ENCODE results near the gene PRDX6. TPM values are rescaled to one million over a fixed set of nuclear protein-coding genes. Genes with fewer than 3 reads are reported as not detected.
"Not testable (repeated sequence)": the region's sequence is repeated elsewhere in the genome, so short reads cannot be mapped to it uniquely, and the experiment has no call there.

Gene PRDX6
- total RNA-seq, 1 donor from 2014 or later, result 201 TPM

GRCh38 chr1:173470608-173471007 lies 6.5 kb upstream of the PRDX6 start:
- no peaks in the 10 kb centered on the region for H3K27me3 ChIP-seq
- DNase-seq, result no peak
- intact Hi-C loops (cut with DNase I), result no loop called here

GRCh38 chr1:173473599-173474011 lies 3.5 kb upstream of the PRDX6 start:
- TF ChIP-seq CTCF (IDR thresholded peaks at IDR 0.05), result no peak
- ATAC-seq (no peak), DNase-seq (no peak)
- H3K4me1 ChIP-seq, result peaks cover 15% of the 10 kb centered on the region
- intact Hi-C loops (cut with DNase I), result no loop called here
- H3K4me3 ChIP-seq, result no peak overlapping the region
- H3K9me3 ChIP-seq, result no peaks in the 10 kb centered on the region
- no peaks in the 10 kb centered on the region for H3K27me3 ChIP-seq
- H3K36me3 ChIP-seq, result no peaks in the 10 kb centered on the region
- peak overlapping the region; percentile 12 for H3K27ac ChIP-seq

More at GRCh38 chr1:173470608-173471007, 6.5 kb upstream of the PRDX6 start:
- no peaks in the 10 kb centered on the region for H3K9me3 ChIP-seq
- H3K27ac ChIP-seq, result no peak overlapping the region
- peaks cover 4% of the 10 kb centered on the region for H3K4me1 ChIP-seq
- no peak for ATAC-seq
- TF ChIP-seq CTCF (IDR thresholded peaks at IDR 0.05), result no peak
- H3K4me3 ChIP-seq, result no peak overlapping the region
- no peaks in the 10 kb centered on the region for H3K36me3 ChIP-seq

DNA sequence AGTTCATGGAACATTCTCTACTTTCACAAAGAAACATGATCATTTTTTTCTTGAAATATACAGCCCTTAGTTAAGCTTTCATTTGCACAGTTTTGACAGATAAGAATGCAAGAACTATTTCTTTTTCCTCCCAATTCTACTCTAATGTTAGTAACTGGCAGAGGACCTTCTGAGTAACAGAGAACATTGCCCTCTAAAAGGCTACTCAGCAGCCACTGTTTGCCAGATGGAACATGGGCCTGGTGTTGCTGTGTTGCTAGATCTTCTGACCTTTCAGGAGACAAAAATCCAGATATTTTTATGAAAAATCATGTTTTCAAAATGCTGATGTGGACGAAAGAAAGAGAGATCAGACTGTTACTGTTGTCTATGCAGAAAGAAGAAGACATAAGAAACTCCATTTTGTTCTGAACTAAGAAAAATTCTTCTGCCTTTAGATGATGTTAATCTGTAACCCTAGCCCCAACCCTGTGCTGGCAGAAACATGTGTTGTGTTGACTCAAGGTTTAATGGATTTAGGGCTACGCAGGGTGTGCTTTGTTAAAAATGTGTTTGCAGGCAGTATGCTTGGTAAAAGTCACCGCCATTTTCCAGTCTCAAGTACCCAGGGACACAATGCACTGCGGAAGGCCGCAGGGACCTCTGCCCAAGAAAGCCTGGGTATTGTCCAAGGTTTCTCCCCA lies 2.9 kb upstream of the PRDX6 start:
- no peak for ATAC-seq
- DNase-seq, result no peak
- peak overlapping the region; percentile 25 for H3K27ac ChIP-seq
- H3K36me3 ChIP-seq, result no peaks in the 10 kb centered on the region
- TF ChIP-seq CTCF (IDR thresholded peaks at IDR 0.05), result no peak
- H3K4me1 ChIP-seq, result peaks cover 21% of the 10 kb centered on the region
- no peak overlapping the region for H3K4me3 ChIP-seq
- no peaks in the 10 kb centered on the region for H3K9me3 ChIP-seq
- no peaks in the 10 kb centered on the region for H3K27me3 ChIP-seq
- intact Hi-C loops (cut with DNase I), result no loop called here

DNA sequence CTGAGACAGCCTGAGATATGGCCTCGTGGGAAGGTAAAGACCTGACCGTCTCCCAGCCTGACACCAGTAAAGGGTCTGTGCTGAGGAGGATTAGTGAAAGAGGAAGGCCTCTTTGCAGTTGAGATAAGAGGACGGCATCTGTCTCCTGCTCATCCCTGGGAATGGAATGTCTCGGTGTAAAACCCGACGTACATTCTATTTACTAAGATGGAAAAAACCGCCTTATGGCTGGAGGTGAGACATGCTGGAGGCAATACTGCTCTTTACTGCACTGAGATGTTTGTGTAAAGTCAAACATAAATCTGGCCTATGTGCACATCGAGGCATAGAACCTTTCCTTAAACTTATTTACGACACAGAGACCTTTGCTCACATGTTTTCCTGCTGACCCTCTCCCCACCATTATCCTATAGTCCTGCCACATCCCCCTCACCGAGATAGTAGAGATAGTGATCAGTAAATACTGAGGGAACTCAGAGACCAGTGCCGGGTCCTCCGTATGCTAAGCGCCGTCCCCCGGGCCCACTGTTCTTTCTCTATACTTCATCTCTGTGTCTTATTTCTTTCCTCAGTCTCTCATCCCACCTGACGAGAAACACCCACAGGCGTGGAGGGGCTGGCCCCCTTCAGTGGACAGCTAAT lies 2.2 kb upstream of the PRDX6 start:
- H3K36me3 ChIP-seq; ATAC-seq; intact Hi-C loops (cut with DNase I); H3K9me3 ChIP-seq; H3K27me3 ChIP-seq; DNase-seq: not testable (repeated sequence)
- peak overlapping the region; percentile 25 for H3K27ac ChIP-seq
- H3K4me1 ChIP-seq, result peaks cover 28% of the 10 kb centered on the region
- peak overlapping the region; percentile 77 for H3K4me3 ChIP-seq

- H3K27ac ChIP-seq, result peak overlapping the region; percentile 97
- no peaks in the 10 kb centered on the region for H3K9me3 ChIP-seq
- H3K4me1 ChIP-seq, result peaks cover 33% of the 10 kb centered on the region
- TF ChIP-seq CTCF (IDR thresholded peaks at IDR 0.05), result no peak
- no peaks in the 10 kb centered on the region for H3K27me3 ChIP-seq
- DNase-seq (no peak), ATAC-seq (no peak)
- peak overlapping the region; percentile 77 for H3K4me3 ChIP-seq
- intact Hi-C loops (cut with DNase I), result no loop called here
- peaks cover 10% of the 10 kb centered on the region for H3K36me3 ChIP-seq
Measured at GRCh38 chr1:173475564-173476196, 1.5 kb upstream of the PRDX6 start.

GRCh38 chr1:173476197-173476664 lies 904 bp upstream of the PRDX6 start:
- intact Hi-C loops (cut with DNase I), result no loop called here
- no peak for TF ChIP-seq CTCF (IDR thresholded peaks at IDR 0.05)
- Histone ChIP-seq H3K27me3 (no peaks in the 10 kb centered on the region), H3K9me3 (no peaks in the 10 kb centered on the region), H3K36me3 (peaks cover 15% of the 10 kb centered on the region), H3K4me1 (peaks cover 38% of the 10 kb centered on the region), H3K27ac (peak overlapping the region; percentile 97), H3K4me3 (peak overlapping the region; percentile 77)
- ATAC-seq (no peak), DNase-seq (no peak)
